Measurements from ENCODE around the gene GPR68. TPM values are rescaled to one million over a fixed set of nuclear protein-coding genes. Genes with fewer than 3 reads are reported as not detected.

The GPR68 gene
- total and polyA plus RNA-seq, 2 donors (not counting 1 experiment from before 2014, with no cell fraction given), result 0.31 to 0.34 TPM

DNA sequence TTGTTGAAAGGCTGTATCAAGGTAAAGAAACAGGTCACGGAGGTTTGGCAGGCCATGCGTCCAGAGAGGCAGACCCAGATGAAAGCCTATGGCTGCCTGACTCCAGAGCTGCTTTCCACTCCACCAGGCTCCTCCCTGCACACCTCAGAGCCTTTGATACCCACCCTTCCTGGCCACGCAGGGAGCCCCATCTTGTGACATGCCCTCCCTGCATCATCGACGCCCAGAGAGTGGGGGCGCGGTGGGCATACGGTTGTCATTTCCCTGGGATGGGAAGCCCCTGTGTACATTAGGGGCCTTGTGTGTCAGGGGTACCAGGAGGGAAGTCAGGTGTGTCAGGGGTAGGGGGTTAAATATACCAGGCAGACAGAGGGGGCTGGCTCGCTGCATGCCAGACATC lies 30.3 kb upstream of the GPR68 start:
- H3K4me3 Mint-ChIP-seq, result no peak overlapping the region
- Histone ChIP-seq H4K20me1 (ENCODE audit: control insufficient read depth, insufficient read depth, low read length, poor library complexity, severe bottlenecking) (peaks cover 16% of the 10 kb centered on the region), H3K9ac (ENCODE audit: low read length) (no peak overlapping the region), H3K79me2 (ENCODE audit: control insufficient read depth, insufficient read depth, low read length) (peaks cover 7% of the 10 kb centered on the region), H3K27me3 (replicated peaks in 1 of 4; ENCODE audit: control extremely low read depth in 1 of 4, control insufficient read depth in 3 of 4, insufficient read depth in 4 of 4, low read length in 3 of 4) (no peaks in the 10 kb centered on the region), H3K27ac (ENCODE audit: low read length in 2 of 2) (no peak overlapping the region), H3K4me2 (replicated peaks; ENCODE audit: low read depth, low read length, poor library complexity, severe bottlenecking) (no peak overlapping the region), H3K4me3 (ENCODE audit: control extremely low read depth in 1 of 5, extremely low read depth in 1 of 5, insufficient read depth in 1 of 5, low read depth in 2 of 5, low read length in 4 of 5) (no peak overlapping the region), H2AFZ (ENCODE audit: insufficient read depth, low read depth, low read length, poor library complexity, severe bottlenecking) (no peak overlapping the region), H3K9me3 (ENCODE audit: control extremely low read depth in 1 of 3, control insufficient read depth in 2 of 3, insufficient read depth in 1 of 3, low read length in 2 of 3) (no peaks in the 10 kb centered on the region), H3K36me3 (replicated peaks in 1 of 2; ENCODE audit: control extremely low read depth in 1 of 2, control insufficient read depth in 1 of 2, extremely low read depth in 1 of 2, insufficient read depth in 2 of 2, low read length in 1 of 2) (peaks cover 17 to 77% of the 10 kb centered on the region in 2 experiments), H3K4me1 (ENCODE audit: control insufficient read depth in 2 of 2, insufficient read depth in 2 of 2, low read length in 2 of 2) (no peaks in the 10 kb centered on the region)
- intact Hi-C loops (cut with micrococcal nuclease), result no loop called here
- ChIA-PET CTCF (interaction anchor here (1.8 kb wide), 1 partner anchor 11 kb away, joined by 5 read pairs; no protein-coding TSS in a partner anchor), POLR2A (no interaction called here)
- ATAC-seq (ENCODE audit: low read depth) (no peak), DNase-seq (no peak)
- no peak for TF ChIP-seq EZH2 (IDR thresholded peaks at IDR 0.05; ENCODE audit: borderline replicate concordance, insufficient read depth, low read depth, low read length, poor library complexity, severe bottlenecking)
- TF ChIP-seq, protein P1, sequence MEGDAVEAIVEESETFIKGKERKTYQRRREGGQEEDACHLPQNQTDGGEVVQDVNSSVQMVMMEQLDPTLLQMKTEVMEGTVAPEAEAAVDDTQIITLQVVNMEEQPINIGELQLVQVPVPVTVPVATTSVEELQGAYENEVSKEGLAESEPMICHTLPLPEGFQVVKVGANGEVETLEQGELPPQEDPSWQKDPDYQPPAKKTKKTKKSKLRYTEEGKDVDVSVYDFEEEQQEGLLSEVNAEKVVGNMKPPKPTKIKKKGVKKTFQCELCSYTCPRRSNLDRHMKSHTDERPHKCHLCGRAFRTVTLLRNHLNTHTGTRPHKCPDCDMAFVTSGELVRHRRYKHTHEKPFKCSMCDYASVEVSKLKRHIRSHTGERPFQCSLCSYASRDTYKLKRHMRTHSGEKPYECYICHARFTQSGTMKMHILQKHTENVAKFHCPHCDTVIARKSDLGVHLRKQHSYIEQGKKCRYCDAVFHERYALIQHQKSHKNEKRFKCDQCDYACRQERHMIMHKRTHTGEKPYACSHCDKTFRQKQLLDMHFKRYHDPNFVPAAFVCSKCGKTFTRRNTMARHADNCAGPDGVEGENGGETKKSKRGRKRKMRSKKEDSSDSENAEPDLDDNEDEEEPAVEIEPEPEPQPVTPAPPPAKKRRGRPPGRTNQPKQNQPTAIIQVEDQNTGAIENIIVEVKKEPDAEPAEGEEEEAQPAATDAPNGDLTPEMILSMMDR (IDR thresholded peaks at IDR 0.05), result no peak
- no peaks in the 10 kb centered on the region for H3K9me3 Mint-ChIP-seq (ENCODE audit: insufficient read depth)
- H3K27ac Mint-ChIP-seq, result peak overlapping the region; percentile 37
- no peaks in the 10 kb centered on the region for H3K4me1 Mint-ChIP-seq
- WGBS (ENCODE audit: insufficient coverage), result 100% methylated on average over 6 of the region's 9 CpGs
- no peaks in the 10 kb centered on the region for H3K27me3 Mint-ChIP-seq

DNA sequence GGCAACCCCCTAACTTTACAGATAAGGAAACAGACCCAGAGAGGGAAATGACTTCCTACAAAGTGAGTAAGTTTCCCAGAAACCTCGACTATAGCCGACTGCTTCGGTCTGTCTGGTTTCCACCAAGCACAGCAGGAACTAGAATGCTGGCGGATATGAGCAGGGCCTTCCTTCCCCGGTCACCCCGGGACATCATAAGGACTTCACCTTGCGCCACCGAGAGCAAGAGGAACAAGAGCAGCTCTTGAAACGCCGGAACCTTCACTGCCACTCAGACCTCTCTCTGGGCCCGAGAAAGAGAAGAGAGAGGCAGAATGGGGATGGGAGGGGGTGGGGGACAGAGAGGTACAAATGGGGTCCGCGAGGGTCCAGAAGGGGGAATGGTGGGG lies 29.4 kb upstream of the GPR68 start:
- Mint-ChIP-seq H3K4me3 (no peak overlapping the region), H3K27ac (no peak overlapping the region), H3K9me3 (ENCODE audit: insufficient read depth) (no peaks in the 10 kb centered on the region), H3K4me1 (no peaks in the 10 kb centered on the region), H3K27me3 (no peaks in the 10 kb centered on the region)
- DNase-seq (no peak), ATAC-seq (ENCODE audit: low read depth) (no peak)
- ChIA-PET POLR2A (no interaction called here), CTCF (interaction anchor here (1.8 kb wide), 1 partner anchor 12 kb away, joined by 5 read pairs; no protein-coding TSS in a partner anchor)
- intact Hi-C loops (cut with micrococcal nuclease), result no loop called here
- no peaks in the 10 kb centered on the region for H3K4me1 ChIP-seq (ENCODE audit: control insufficient read depth in 2 of 2, insufficient read depth in 2 of 2, low read length in 2 of 2)
- H3K9ac ChIP-seq (ENCODE audit: low read length), result no peak overlapping the region
- H3K79me2 ChIP-seq (ENCODE audit: control insufficient read depth, insufficient read depth, low read length), result peaks cover under 1% of the 10 kb centered on the region
- H3K4me2 ChIP-seq (replicated peaks; ENCODE audit: low read depth, low read length, poor library complexity, severe bottlenecking), result no peak overlapping the region
- peaks cover 17 to 68% of the 10 kb centered on the region in 2 experiments for H3K36me3 ChIP-seq (replicated peaks in 1 of 2; ENCODE audit: control extremely low read depth in 1 of 2, control insufficient read depth in 1 of 2, extremely low read depth in 1 of 2, insufficient read depth in 2 of 2, low read length in 1 of 2)
- no peak for TF ChIP-seq EZH2 (IDR thresholded peaks at IDR 0.05; ENCODE audit: borderline replicate concordance, insufficient read depth, low read depth, low read length, poor library complexity, severe bottlenecking)
- 96% methylated on average over 9 of the region's 13 CpGs for WGBS (ENCODE audit: insufficient coverage)
- no peaks in the 10 kb centered on the region for H3K27me3 ChIP-seq (replicated peaks in 1 of 4; ENCODE audit: control extremely low read depth in 1 of 4, control insufficient read depth in 3 of 4, insufficient read depth in 4 of 4, low read length in 3 of 4)
- no peak overlapping the region for H2AFZ ChIP-seq (ENCODE audit: insufficient read depth, low read depth, low read length, poor library complexity, severe bottlenecking)
- H3K9me3 ChIP-seq (ENCODE audit: control extremely low read depth in 1 of 3, control insufficient read depth in 2 of 3, insufficient read depth in 1 of 3, low read length in 2 of 3), result no peaks in the 10 kb centered on the region
- H4K20me1 ChIP-seq (ENCODE audit: control insufficient read depth, insufficient read depth, low read length, poor library complexity, severe bottlenecking), result peaks cover 10% of the 10 kb centered on the region
- no peak overlapping the region for H3K27ac ChIP-seq (ENCODE audit: low read length in 2 of 2)
- H3K4me3 ChIP-seq (ENCODE audit: control extremely low read depth in 1 of 5, extremely low read depth in 1 of 5, insufficient read depth in 1 of 5, low read depth in 2 of 5, low read length in 4 of 5), result no peak overlapping the region
